K562 (cell line): ENCODE measurements around the gene IFITM2. TPM values are rescaled to one million over a fixed set of nuclear protein-coding genes. Genes with fewer than 3 reads are reported as not detected.

ENCODE experiments used
- ATAC-seq: fragments of 200-7000 bp; cut with Tn5 transposase; 3 replicates; pipeline ENCODE4 v1.9.1; 2020; ENCODE audit warnings: moderate library complexity
- BruUV-seq: library from RNA; stranded (reverse); fragments of 400-500 nt; replicated peaks from 2 replicates; lab custom pipeline; 2021; lab: Mats Ljungman, UMichigan
- CTCF ChIA-PET: fragments of 300-600 bp; formaldehyde crosslinking; extraction: SDS; loops from one replicate; lab custom pipeline; 2021; ENCODE audit warnings: low intra/inter-chr PET ratio; lab: Yijun Ruan, JAX
- POLR2A ChIA-PET: fragments of 300-600, 350-650 bp; sonication (Branson Sonifier 250); formaldehyde crosslinking; extraction: SDS; loops from one replicate; lab custom pipeline; 2021; ENCODE audit warnings: antibody characterized with exemption, inconsistent platforms; lab: Yijun Ruan, JAX
- DNase-seq, 4 experiments: peaks; one replicate each; pipeline versions ENCODE4 v3.0.0 to v3.0.0-alpha.2; 2011 to 2018; ENCODE audit warnings: low spot score in 3 of 4, mixed read lengths in 3 of 4; ENCODE audit errors: extremely low read depth in 1 of 4
- FAIRE-seq: peaks from 2 replicates; lab custom pipeline; 2011; peaks lifted over from hg19 to GRCh38; lab: Jason Lieb, UNC
- H2AFZ ChIP-seq: 2 replicates; pipeline ENCODE4 v1.6.0; 2011; ENCODE audit warnings: low read depth, low read length, control low read depth, inconsistent platforms
- H3K27ac ChIP-seq: fragments of 200-600 bp; 3 replicates; pipeline ENCODE4 v1.8.0; 2011; ENCODE audit warnings: low read depth, mild to moderate bottlenecking, control low read depth, inconsistent platforms, low read length, moderate library complexity, mixed read lengths; ENCODE audit errors: extremely low read depth
- H3K27me3 ChIP-seq, 2 experiments: fragments of 300-600 bp in 1 of 2; 2 replicates in 1 of 2; 3 replicates in 1 of 2; pipeline versions ENCODE4 v1.6.0 to v1.8.0; 2011; ENCODE audit warnings: inconsistent platforms in 2 of 2, low read length in 2 of 2, mild to moderate bottlenecking in 1 of 2, mixed read lengths in 1 of 2, moderate library complexity in 1 of 2; ENCODE audit not compliant: control insufficient read depth in 2 of 2, insufficient read depth in 2 of 2
- H3K36me3 ChIP-seq: fragments of 300-600 bp; 3 replicates; pipeline ENCODE4 v1.8.0; 2011; ENCODE audit warnings: mild to moderate bottlenecking, low read length, inconsistent platforms; ENCODE audit not compliant: control insufficient read depth, insufficient read depth
- H3K4me1 ChIP-seq, 2 experiments: fragments of 200-600 bp in 1 of 2; replicated peaks in 1 of 2; 2 replicates in 1 of 2; 3 replicates in 1 of 2; pipeline versions ENCODE4 v1.5.1 to v1.8.0; 2011; ENCODE audit warnings: inconsistent platforms in 2 of 2, low read length in 2 of 2, mild to moderate bottlenecking in 1 of 2, mixed read lengths in 1 of 2, moderate library complexity in 1 of 2; ENCODE audit not compliant: control insufficient read depth in 2 of 2, insufficient read depth in 2 of 2
- H3K4me2 ChIP-seq: 2 replicates; pipeline ENCODE4 v1.6.1; 2011; ENCODE audit warnings: low read length, control low read depth, inconsistent platforms, mixed read lengths; ENCODE audit not compliant: insufficient read depth
- H3K4me3 ChIP-seq: fragments of 200-600 bp; sonication (generic), shearing (Covaris generic); 2 replicates; pipeline ENCODE4 v1.5.1; 2016; ENCODE audit warnings: control low read depth, inconsistent platforms
- H3K79me2 ChIP-seq: fragments of 200-600 bp; 3 replicates; pipeline ENCODE4 v1.8.0; 2011; ENCODE audit warnings: low read length, inconsistent platforms; ENCODE audit not compliant: control insufficient read depth, insufficient read depth
- H3K9ac ChIP-seq, 2 experiments: 2 replicates each; pipeline versions ENCODE4 v1.6.0 to v1.6.1; 2011; ENCODE audit warnings: low read depth in 2 of 2, low read length in 2 of 2, control low read depth in 1 of 2, inconsistent platforms in 1 of 2, mild to moderate bottlenecking in 1 of 2, mixed read lengths in 1 of 2; ENCODE audit not compliant: insufficient read depth in 1 of 2
- H3K9me1 ChIP-seq: one replicate; pipeline ENCODE4 v1.6.0; 2011; ENCODE audit warnings: inconsistent platforms, mild to moderate bottlenecking, low read length, moderate library complexity; ENCODE audit not compliant: control insufficient read depth, insufficient read depth
- H3K9me3 ChIP-seq: replicated peaks from 2 replicates; pipeline ENCODE4 v1.5.1; 2011; ENCODE audit warnings: low read depth, low read length, inconsistent platforms; ENCODE audit not compliant: control insufficient read depth, insufficient read depth
- H4K20me1 ChIP-seq: replicated peaks from 2 replicates; pipeline ENCODE4 v1.6.1; 2011; ENCODE audit warnings: low read length, inconsistent platforms, mixed read lengths; ENCODE audit not compliant: control insufficient read depth, insufficient read depth
- E2F1 ChIP-seq: sonication (generic); formaldehyde crosslinking; IDR thresholded peaks from 2 replicates; pipeline ENCODE4 v1.8.1; 2023; ENCODE audit warnings: mild to moderate bottlenecking, missing genetic modification reagents, moderate library complexity
- HMGXB4 ChIP-seq: sonication (generic); formaldehyde crosslinking; IDR thresholded peaks from 2 replicates; pipeline ENCODE4 v1.8.1; 2023; ENCODE audit warnings: mild to moderate bottlenecking, missing genetic modification reagents
- MAZ ChIP-seq, 2 experiments: fragments of 450-650 bp in 1 of 2; sonication (generic) in 1 of 2; formaldehyde crosslinking; IDR thresholded peaks in 1 of 2; conservative IDR thresholded peaks in 1 of 2; 2 replicates each; pipeline versions ENCODE4 v1.4.0 to v1.5.0; 2020; ENCODE audit warnings: mild to moderate bottlenecking in 1 of 2, missing genetic modification reagents in 1 of 2
- NR3C1 ChIP-seq: sonication (generic); formaldehyde crosslinking; IDR thresholded peaks from 2 replicates; pipeline ENCODE4 v1.8.1; 2022; ENCODE audit warnings: missing genetic modification reagents
- SMAD4 ChIP-seq: fragments of 250-450 bp; sonication (Bioruptor Pico); conservative IDR thresholded peaks from 2 replicates; pipeline ENCODE4 v1.8.0; 2021; ENCODE audit warnings: inconsistent platforms, mild to moderate bottlenecking, moderate library complexity
- TAL1 ChIP-seq: fragments of 450-650 bp; IDR thresholded peaks from 2 replicates; pipeline ENCODE4 v1.6.1; 2016; ENCODE audit warnings: mild to moderate bottlenecking
- ZC3H4 ChIP-seq: sonication (generic); formaldehyde crosslinking; IDR thresholded peaks from 2 replicates; pipeline ENCODE4 v1.9.0; 2021; ENCODE audit warnings: missing genetic modification reagents, borderline replicate concordance
- ZNF592 ChIP-seq: fragments of 450-650 bp; IDR thresholded peaks from 2 replicates; pipeline ENCODE4 v1.6.1; 2017; ENCODE audit warnings: antibody characterized with exemption, mild to moderate bottlenecking
- ZNF766 ChIP-seq: fragments of 200-800 bp; sonication (Bioruptor generic); conservative IDR thresholded peaks from 2 replicates; pipeline ENCODE4 v1.6.1; 2016; ENCODE audit warnings: missing genetic modification characterization, missing compliant biosample characterization
- WGBS: fragments of 100-300 bp; shearing (Covaris generic); methylation state at CpG from one replicate; pipeline ENCODE4 v1.1.6; 2016; ENCODE audit warnings: low coverage, mixed read lengths; ENCODE audit not compliant: insufficient coverage; ENCODE audit errors: missing lambda C conversion rate; 5-methylcytosine and 5-hydroxymethylcytosine counted together
- in situ Hi-C: fragments of 300-500 bp; cut with MboI; formaldehyde crosslinking; loops from 4 replicates; pipeline ENCODE4 v1.15.0; 2018; ENCODE audit warnings: inconsistent platforms, mixed read lengths
- intact Hi-C: fragments of 100-400 bp; cut with micrococcal nuclease; formaldehyde crosslinking; loops from 2 replicates; pipeline ENCODE4 v1.14.2; 2022
- polyA plus RNA-seq, 8 experiments: library from polyadenylated mRNA; depleted of rRNA in 4 of 8; stranded (reverse) in 5 of 8; unstranded in 3 of 8; fragments of >200 nt; fragmentation: Nextera tagmentation in 2 of 8; fragmentation: Illumina TruSeq in 1 of 8; extraction: Ambion mirVana in 2 of 8; extraction: Trizol in 1 of 8; gene quantifications; 2 replicates each; pipeline versions ENCODE4 v1.2.1 to v1.2.3, GENCODE V29; 2011 to 2014; ENCODE audit warnings: inconsistent platforms in 1 of 8, missing spikeins in 1 of 8
- total RNA-seq, 7 experiments: library from RNA; depleted of rRNA in 6 of 7; stranded (reverse); fragments of >200 nt in 6 of 7; fragmentation: Illumina TruSeq in 2 of 7; extraction: Trizol in 2 of 7; gene quantifications; 2 replicates each; pipeline versions ENCODE4 v1.2.1 to v1.2.3, GENCODE V29; 2011 to 2021; ENCODE audit warnings: low replicate concordance in 1 of 7

Gene IFITM2
- total and polyA plus RNA-seq, 9 of the 15 experiments (the other 6 are each of a cell fraction or from before 2014, with no cell fraction given) = 52.8 to 4,872 (median 356) TPM

GRCh38 chr11:335779-336658, 28.4 kb downstream of the IFITM2 start:
- H3K9ac ChIP-seq = peak overlapping the region; percentile 57 to 80; a peak in 3 of 4 replicates
- 24% methylated on average over 14 of the region's 15 CpGs for WGBS
- H4K20me1 ChIP-seq = no peaks in the 10 kb centered on the region
- H3K4me2 ChIP-seq = peak overlapping the region; percentile 56
- H2AFZ ChIP-seq = peak overlapping the region; percentile 98
- BruUV-seq = no TSS peak
- ChIA-PET CTCF (no interaction called here), POLR2A (interaction anchor here (1.4 kb wide), 1 partner anchor 9 kb away, joined by 11 read pairs; no protein-coding TSS in a partner anchor)
- no peaks in the 10 kb centered on the region for H3K79me2 ChIP-seq
- H3K9me1 ChIP-seq = no peaks in the 10 kb centered on the region
- DNase-seq = peak in 3 of 4 experiments; percentile 25 to 63 (median 25)
- in situ Hi-C loops = no loop called here
- intact Hi-C loops = no loop called here
- H3K27me3 ChIP-seq = no peaks in the 10 kb centered on the region
- H3K27ac ChIP-seq = peak overlapping the region; percentile 75
- peaks cover 30% of the 10 kb centered on the region in 2 experiments for H3K4me1 ChIP-seq
- FAIRE-seq = peak; percentile 81
- H3K9me3 ChIP-seq = peaks cover 7% of the 10 kb centered on the region; the same call in 1 of the 2 replicates
- ATAC-seq = peak; percentile 59
- no peak overlapping the region for H3K4me3 ChIP-seq
- H3K36me3 ChIP-seq = no peaks in the 10 kb centered on the region
- no peak for TF ChIP-seq E2F1 (CRISPR knock-in tag)
- TF ChIP-seq ZNF766 = peak; percentile 35; the same call in 1 of the 2 replicates
- no peak for TF ChIP-seq NR3C1 (CRISPR knock-in tag)
- TF ChIP-seq TAL1 = no peak
- peak; percentile 65 for TF ChIP-seq ZNF592
- peak in 1 of 2 experiments; percentile 43; a peak in 1 of 4 replicates for TF ChIP-seq MAZ (CRISPR knock-in tag; conservative IDR thresholded peaks at IDR 0.05 in 1 of 2, IDR thresholded peaks at IDR 0.05 in 1 of 2)
- TF ChIP-seq HMGXB4 (CRISPR knock-in tag) = no peak
- peak; percentile 29; the same call in 1 of the 2 replicates for TF ChIP-seq SMAD4 (CRISPR knock-in tag)
- no peak for TF ChIP-seq ZC3H4 (CRISPR knock-in tag)
